Large intestine (tissue), 12 donors: ENCODE results near the gene UNC119B. TPM values are rescaled to one million over a fixed set of nuclear protein-coding genes. Genes with fewer than 3 reads are reported as not detected.
"Not testable (repeated sequence)": the region's sequence is repeated elsewhere in the genome, so short reads cannot be mapped to it uniquely, and the experiment has no call there.

Source experiments
- DNase-seq, 2 donors: peaks; one replicate each; pipeline versions ENCODE4 v3.0.0 to v3.0.0-alpha.2; 2013
- H3K27ac ChIP-seq: one replicate; pipeline ENCODE4 v1.5.1; 2013; ENCODE audit warnings: low read length
- H3K27me3 ChIP-seq: 2 replicates; pipeline ENCODE4 v1.6.1; 2013; ENCODE audit warnings: low read length; ENCODE audit not compliant: control insufficient read depth, insufficient read depth
- H3K36me3 ChIP-seq: 2 replicates; pipeline ENCODE4 v1.6.1; 2013; ENCODE audit warnings: low read length; ENCODE audit not compliant: control insufficient read depth, insufficient read depth
- H3K4me1 ChIP-seq: one replicate; pipeline ENCODE4 v1.6.1; 2013; ENCODE audit warnings: low read length; ENCODE audit not compliant: control insufficient read depth, insufficient read depth
- H3K4me3 ChIP-seq: one replicate; pipeline ENCODE4 v1.5.1; 2013; ENCODE audit warnings: low read length
- H3K9me3 ChIP-seq: one replicate; pipeline ENCODE4 v1.6.1; 2013; ENCODE audit warnings: mild to moderate bottlenecking, low read depth, low read length, moderate library complexity; ENCODE audit not compliant: control insufficient read depth
- WGBS: methylation state at CpG from one replicate; pipeline ENCODE4 v1.1.5; 2013; ENCODE audit warnings: low lambda C conversion rate; ENCODE audit not compliant: insufficient coverage; 5-methylcytosine and 5-hydroxymethylcytosine counted together
- long read RNA-seq, 11 donors: transcript quantifications; one replicate each; lab custom pipeline, GENCODE V29; 2026
- polyA plus RNA-seq: library from polyadenylated mRNA; unstranded; fragments of 120-200 nt; gene quantifications from one replicate; pipeline ENCODE4 v1.2.1, GENCODE V29; 2013

The UNC119B gene
- 21.1 TPM for polyA plus RNA-seq
- long read RNA-seq, donor 1, full-length matches to known transcripts = 3 of 3 reads
- long read RNA-seq, donor 1, partial matches to known transcripts = 0 of 3 reads
- long read RNA-seq, donor 1, other reads (novel, unspliced or antisense) = 0 of 3 reads
- long read RNA-seq, donor 2, full-length matches to known transcripts = 6 of 12 reads
- long read RNA-seq, donor 2, partial matches to known transcripts = 6 of 12 reads
- long read RNA-seq, donor 2, other reads (novel, unspliced or antisense) = 0 of 12 reads
- long read RNA-seq, donor 3 = 0 reads
- long read RNA-seq, donor 4, full-length matches to known transcripts = 2 of 2 reads
- long read RNA-seq, donor 4, partial matches to known transcripts = 0 of 2 reads
- long read RNA-seq, donor 4, other reads (novel, unspliced or antisense) = 0 of 2 reads
- long read RNA-seq, donor 5, full-length matches to known transcripts = 3 of 3 reads
- long read RNA-seq, donor 5, partial matches to known transcripts = 0 of 3 reads
- long read RNA-seq, donor 5, other reads (novel, unspliced or antisense) = 0 of 3 reads
- long read RNA-seq, donor 6, full-length matches to known transcripts = 4 of 4 reads
- long read RNA-seq, donor 6, partial matches to known transcripts = 0 of 4 reads
- long read RNA-seq, donor 6, other reads (novel, unspliced or antisense) = 0 of 4 reads
- long read RNA-seq, donor 7, full-length matches to known transcripts = 1 of 1 reads
- long read RNA-seq, donor 7, partial matches to known transcripts = 0 of 1 reads
- long read RNA-seq, donor 7, other reads (novel, unspliced or antisense) = 0 of 1 reads
- long read RNA-seq, donor 8, full-length matches to known transcripts = 4 of 10 reads
- long read RNA-seq, donor 8, partial matches to known transcripts = 6 of 10 reads
- long read RNA-seq, donor 8, other reads (novel, unspliced or antisense) = 0 of 10 reads
- long read RNA-seq, donor 9, full-length matches to known transcripts = 4 of 4 reads
- long read RNA-seq, donor 9, partial matches to known transcripts = 0 of 4 reads
- long read RNA-seq, donor 9, other reads (novel, unspliced or antisense) = 0 of 4 reads
- long read RNA-seq, donor 10, full-length matches to known transcripts = 3 of 3 reads
- long read RNA-seq, donor 10, partial matches to known transcripts = 0 of 3 reads
- long read RNA-seq, donor 10, other reads (novel, unspliced or antisense) = 0 of 3 reads
- long read RNA-seq, donor 11, full-length matches to known transcripts = 1 of 1 reads
- long read RNA-seq, donor 11, partial matches to known transcripts = 0 of 1 reads
- long read RNA-seq, donor 11, other reads (novel, unspliced or antisense) = 0 of 1 reads

GRCh38 chr12:120710031-120710804, at the start of gene UNC119B:
UNC119B (plus strand) TSS chr12:120710458; CDS start chr12:120710475, 17 bp downstream.
- Histone ChIP-seq H3K9me3 (no peaks in the 10 kb centered on the region), H3K36me3 (peaks cover 16% of the 10 kb centered on the region), H3K27ac (peak within 1 kb of the TSS; percentile 46), H3K27me3 (no peaks in the 10 kb centered on the region), H3K4me3 (peak within 1 kb of the TSS; percentile 81), H3K4me1 (peaks cover 15% of the 10 kb centered on the region)
- DNase-seq = peak; percentile 32 to 78
- WGBS = no CpG with 5 or more reads among the region's 76 CpGs

GRCh38 chr12:120661432-120661831, 48.8 kb upstream of the UNC119B start:
- Histone ChIP-seq H3K27ac (no peak overlapping the region), H3K4me3 (no peak overlapping the region), H3K9me3 (no peaks in the 10 kb centered on the region), H3K36me3 (no peaks in the 10 kb centered on the region), H3K4me1 (no peaks in the 10 kb centered on the region), H3K27me3 (no peaks in the 10 kb centered on the region)
- DNase-seq = no peak
- 45% methylated on average over 2 of the region's 2 CpGs for WGBS

DNA sequence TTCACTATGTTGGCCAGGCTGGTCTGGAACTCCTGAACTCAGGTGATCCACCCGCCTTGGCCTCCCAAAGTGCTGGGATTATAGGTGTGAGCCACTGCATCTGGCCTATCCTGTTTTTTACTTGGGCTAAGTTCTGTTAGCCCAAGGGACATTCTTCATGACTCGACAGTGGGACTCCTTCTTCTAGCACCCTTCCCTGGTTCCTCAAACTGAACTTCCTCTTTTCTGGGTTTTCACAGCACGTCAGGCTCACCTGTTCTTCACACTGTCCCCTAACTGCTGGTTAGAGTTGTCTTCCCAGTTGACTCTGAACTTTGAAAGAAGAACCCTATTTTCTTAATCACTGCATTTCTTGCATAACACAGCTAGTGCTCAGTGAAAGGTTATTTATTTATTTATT, 47.4 kb upstream of the UNC119B start:
- WGBS = 60% methylated on average over 1 of the region's 3 CpGs
- Histone ChIP-seq H3K27ac (no peak overlapping the region), H3K36me3 (no peaks in the 10 kb centered on the region), H3K9me3 (no peaks in the 10 kb centered on the region), H3K4me3 (no peak overlapping the region), H3K27me3 (no peaks in the 10 kb centered on the region), H3K4me1 (peaks cover 5% of the 10 kb centered on the region)
- no peak for DNase-seq

GRCh38 chr12:120663741-120664140, 46.5 kb upstream of the UNC119B start:
- H3K4me3 ChIP-seq = no peak overlapping the region
- no peak overlapping the region for H3K27ac ChIP-seq
- no peaks in the 10 kb centered on the region for H3K27me3 ChIP-seq
- DNase-seq = no peak
- H3K9me3 ChIP-seq = no peaks in the 10 kb centered on the region
- no peaks in the 10 kb centered on the region for H3K36me3 ChIP-seq
- WGBS = no CpG with 5 or more reads among the region's 5 CpGs
- H3K4me1 ChIP-seq = peaks cover 7% of the 10 kb centered on the region

GRCh38 chr12:120666571-120667390, 43.5 kb upstream of the UNC119B start:
- Histone ChIP-seq H3K27ac (no peak overlapping the region), H3K4me3 (no peak overlapping the region), H3K27me3 (no peaks in the 10 kb centered on the region), H3K9me3 (no peaks in the 10 kb centered on the region), H3K36me3 (no peaks in the 10 kb centered on the region), H3K4me1 (peaks cover 19% of the 10 kb centered on the region)
- no peak for DNase-seq
- WGBS = no CpG with 5 or more reads among the region's 34 CpGs

DNA sequence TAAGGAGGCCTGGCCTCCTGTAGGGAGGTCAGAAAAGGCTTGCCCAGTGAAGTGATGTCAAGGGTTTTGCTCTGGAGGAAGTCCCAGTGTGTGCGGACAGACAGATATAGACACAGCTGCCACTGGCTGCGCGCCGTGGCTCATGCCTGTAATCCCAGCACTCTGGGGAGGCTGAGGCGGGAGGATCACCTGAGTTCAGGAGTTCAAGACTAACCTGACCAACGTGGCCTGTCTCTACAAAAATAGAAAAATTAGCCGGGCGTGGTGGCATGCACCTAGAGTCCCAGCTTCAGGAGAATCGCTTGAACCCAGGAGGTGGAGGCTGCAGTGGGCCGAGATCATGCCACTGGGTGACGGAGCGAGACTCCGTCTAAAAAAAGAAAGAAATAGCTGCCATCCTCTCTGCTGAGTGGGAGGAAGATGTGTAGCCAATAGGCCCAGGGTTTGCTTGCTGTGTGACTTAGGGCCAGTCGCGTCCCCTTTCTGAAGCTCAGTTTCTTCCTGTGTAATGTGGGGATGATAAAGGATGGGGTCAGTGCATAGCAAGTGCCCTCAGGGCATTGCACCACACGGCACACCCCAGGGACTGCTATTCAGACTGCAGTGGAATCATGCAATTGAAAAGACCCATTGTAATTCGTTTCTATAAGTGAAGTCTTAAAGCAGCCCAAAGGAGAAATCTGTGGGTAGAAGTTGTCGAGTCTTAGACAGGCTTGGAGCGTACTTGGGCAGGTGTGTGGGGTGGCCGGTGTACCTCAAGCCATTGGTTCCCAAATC, 42.0 kb upstream of the UNC119B start:
- H3K27me3 ChIP-seq = no peaks in the 10 kb centered on the region
- no peaks in the 10 kb centered on the region for H3K36me3 ChIP-seq
- no peak overlapping the region for H3K4me3 ChIP-seq
- no peak overlapping the region for H3K27ac ChIP-seq
- no peak for DNase-seq
- peaks cover 19% of the 10 kb centered on the region for H3K4me1 ChIP-seq
- WGBS = no CpG with 5 or more reads among the region's 20 CpGs
- H3K9me3 ChIP-seq = no peaks in the 10 kb centered on the region

GRCh38 chr12:120668868-120669840, 41.1 kb upstream of the UNC119B start:
- H3K27me3 ChIP-seq = no peaks in the 10 kb centered on the region
- H3K4me1 ChIP-seq = peaks cover 19% of the 10 kb centered on the region
- H3K9me3 ChIP-seq = no peaks in the 10 kb centered on the region
- no peaks in the 10 kb centered on the region for H3K36me3 ChIP-seq
- no peak overlapping the region for H3K4me3 ChIP-seq
- peak in 1 of 2 donors; percentile 69 for DNase-seq
- peak overlapping the region; percentile 63 for H3K27ac ChIP-seq
- WGBS = 80% methylated on average over 1 of the region's 19 CpGs

GRCh38 chr12:120670237-120670636, 40.0 kb upstream of the UNC119B start:
- H3K27ac ChIP-seq, H3K36me3 ChIP-seq, DNase-seq, H3K27me3 ChIP-seq, H3K9me3 ChIP-seq, H3K4me3 ChIP-seq: not testable (repeated sequence)
- peaks cover 19% of the 10 kb centered on the region for H3K4me1 ChIP-seq
- WGBS = 80% methylated on average over 1 of the region's 6 CpGs
